IPS-15b (cell line): ENCODE measurements around the gene CCDC18.
"Not testable (repeated sequence)": the region's sequence is repeated elsewhere in the genome, so short reads cannot be mapped to it uniquely, and the experiment has no call there.

Source experiments
- H3K27me3 ChIP-seq: one replicate; pipeline ENCODE4 v1.6.1; 2013; ENCODE audit warnings: low read length; ENCODE audit not compliant: control insufficient read depth, insufficient read depth
- H3K36me3 ChIP-seq: one replicate; pipeline ENCODE4 v1.6.1; 2013; ENCODE audit warnings: low read length; ENCODE audit not compliant: control insufficient read depth, insufficient read depth
- H3K4me1 ChIP-seq: one replicate; pipeline ENCODE4 v1.6.1; 2013; ENCODE audit warnings: mild to moderate bottlenecking, low read length; ENCODE audit not compliant: control insufficient read depth, insufficient read depth
- H3K4me3 ChIP-seq: one replicate; pipeline ENCODE4 v1.5.1; 2013; ENCODE audit warnings: low read depth, low read length
- H3K9ac ChIP-seq: one replicate; pipeline ENCODE4 v1.6.1; 2013; ENCODE audit warnings: low read depth, mild to moderate bottlenecking, low read length
- H3K9me3 ChIP-seq: one replicate; pipeline ENCODE4 v1.6.1; 2013; ENCODE audit warnings: mild to moderate bottlenecking, low read length; ENCODE audit not compliant: control insufficient read depth, insufficient read depth

CCDC18 gene

GRCh38 chr1:93174638-93175037 is 5.9 kb upstream of the CCDC18 start:
- H3K36me3 ChIP-seq, H3K9me3 ChIP-seq, H3K4me3 ChIP-seq, H3K9ac ChIP-seq, H3K27me3 ChIP-seq, H3K4me1 ChIP-seq: not testable (repeated sequence)

GRCh38 chr1:93177991-93178390 is 2.5 kb upstream of the CCDC18 start:
- H3K4me3 ChIP-seq, result peak overlapping the region; percentile 97
- no peak overlapping the region for H3K9ac ChIP-seq
- peaks cover 6% of the 10 kb centered on the region for H3K4me1 ChIP-seq

DNA sequence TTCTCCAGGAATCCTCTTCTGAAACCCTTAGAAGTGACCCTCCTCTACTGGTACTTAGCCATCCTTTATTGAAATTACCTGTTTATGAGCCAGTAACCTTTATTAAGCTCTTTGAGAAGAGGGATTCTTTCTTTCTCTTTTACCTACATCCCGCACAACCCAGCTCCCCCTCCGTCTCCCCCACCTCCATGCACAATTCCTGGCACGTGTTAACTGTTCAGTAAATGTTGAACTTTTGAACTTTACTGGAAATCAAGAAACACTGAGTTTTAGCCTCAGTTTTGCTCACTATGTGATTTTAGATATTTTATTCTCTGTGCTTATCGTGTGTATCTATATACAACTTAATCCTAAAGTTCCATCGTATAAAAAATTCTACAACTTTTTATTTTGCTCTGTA is 2.1 kb upstream of the CCDC18 start:
- Histone ChIP-seq H3K9me3 (no peaks in the 10 kb centered on the region), H3K4me3 (peak overlapping the region; percentile 97), H3K4me1 (peaks cover 6% of the 10 kb centered on the region), H3K27me3 (no peaks in the 10 kb centered on the region), H3K9ac (no peak overlapping the region), H3K36me3 (no peaks in the 10 kb centered on the region)

More at GRCh38 chr1:93177991-93178390, 2.5 kb upstream of the CCDC18 start:
- H3K27me3 ChIP-seq, result no peaks in the 10 kb centered on the region
- H3K36me3 ChIP-seq, result no peaks in the 10 kb centered on the region
- H3K9me3 ChIP-seq, result no peaks in the 10 kb centered on the region

- no peaks in the 10 kb centered on the region for H3K9me3 ChIP-seq
- H3K27me3 ChIP-seq, result no peaks in the 10 kb centered on the region
- peak within 1 kb of the TSS; percentile 74 for H3K9ac ChIP-seq
- H3K36me3 ChIP-seq, result no peaks in the 10 kb centered on the region
- H3K4me1 ChIP-seq, result peaks cover 6% of the 10 kb centered on the region
- H3K4me3 ChIP-seq, result peak within 1 kb of the TSS; percentile 97
Measured at GRCh38 chr1:93179886-93180722, 420 bp upstream of the CCDC18 start, which contains the start of gene TMED5. Gene TMED5 (minus strand): TSS chr1:93180413. CDS start chr1:93180242, 171 bp downstream.

DNA sequence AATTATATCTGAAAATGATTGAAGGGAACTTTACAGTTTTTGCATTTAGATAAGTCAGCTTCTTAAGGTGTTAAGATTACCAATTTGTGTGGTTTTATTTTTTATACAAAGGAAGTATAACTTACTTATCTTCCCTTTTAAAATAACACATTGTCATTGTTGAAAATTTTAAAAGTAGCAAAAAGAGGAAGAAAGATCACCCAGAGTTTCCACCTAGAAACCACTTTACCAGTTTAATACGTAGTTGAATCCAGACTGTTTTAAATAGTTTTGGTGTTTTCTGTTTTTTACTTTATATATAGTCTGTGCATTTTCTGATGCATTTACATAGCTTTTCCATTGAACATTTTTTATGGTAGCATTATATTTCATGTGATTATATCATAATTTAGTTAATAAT is 6.1 kb downstream of the CCDC18 start:
- H3K4me3 ChIP-seq, result no peak overlapping the region
- no peak overlapping the region for H3K9ac ChIP-seq
- no peaks in the 10 kb centered on the region for H3K27me3 ChIP-seq
- H3K36me3 ChIP-seq, result no peaks in the 10 kb centered on the region
- no peaks in the 10 kb centered on the region for H3K9me3 ChIP-seq
- no peaks in the 10 kb centered on the region for H3K4me1 ChIP-seq

DNA sequence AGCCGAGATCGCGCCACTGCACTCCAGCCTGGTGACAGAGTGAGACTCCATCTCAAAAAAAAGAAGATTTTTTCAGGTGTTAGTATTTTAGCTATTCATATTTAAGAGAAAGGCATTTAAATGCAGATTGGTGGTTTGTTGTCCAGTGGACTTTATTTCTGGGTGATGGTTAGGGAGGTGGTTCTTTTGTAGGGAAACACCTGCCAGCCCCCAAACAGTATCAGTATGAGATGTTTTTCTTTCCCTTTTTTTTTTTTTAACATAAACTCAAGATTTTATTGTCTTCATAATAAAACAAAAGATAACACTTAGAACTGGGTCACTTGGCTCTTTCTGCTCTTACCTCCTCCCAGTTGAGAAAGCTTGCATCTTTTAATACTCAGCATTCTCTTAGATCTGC is 9.9 kb downstream of the CCDC18 start:
- Histone ChIP-seq H3K27me3 (no peaks in the 10 kb centered on the region), H3K36me3 (peaks cover 5% of the 10 kb centered on the region), H3K4me1 (no peaks in the 10 kb centered on the region), H3K4me3 (no peak overlapping the region), H3K9ac (no peak overlapping the region), H3K9me3 (no peaks in the 10 kb centered on the region)

DNA sequence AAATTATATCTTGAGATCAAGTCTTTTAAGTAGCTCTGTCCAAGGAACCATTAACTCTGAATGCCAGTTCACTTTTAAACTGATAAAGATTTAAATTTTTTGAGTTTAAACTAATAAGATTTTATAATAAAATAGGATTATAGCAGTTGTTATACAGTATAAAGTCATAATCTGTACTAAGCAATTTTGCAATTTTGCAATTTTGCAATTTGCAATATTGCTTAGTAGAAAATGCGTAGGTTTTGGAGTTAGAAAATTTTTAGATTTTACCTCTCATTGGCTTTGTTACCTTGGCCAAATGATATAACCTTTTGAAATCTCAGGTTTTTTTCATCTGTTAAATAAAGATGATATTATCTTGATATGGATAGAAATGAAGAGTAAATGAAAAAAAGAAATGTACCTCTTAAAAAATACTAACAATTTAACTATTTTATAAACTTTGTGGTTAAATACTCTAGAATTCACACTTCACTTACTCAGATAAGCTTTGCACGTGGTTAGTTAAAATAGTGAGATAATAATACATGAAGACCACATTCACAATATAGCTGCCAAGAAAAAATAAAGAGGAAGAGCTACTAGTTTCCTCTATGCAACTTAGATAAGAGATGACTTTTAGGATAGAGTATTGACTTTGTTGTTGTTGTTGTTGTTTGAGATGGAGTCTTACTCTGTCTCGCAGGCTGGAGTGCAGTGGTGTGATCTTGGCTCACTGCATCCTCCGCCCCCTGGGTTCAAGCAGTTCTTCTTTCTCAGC is 13.9 kb downstream of the CCDC18 start:
- Histone ChIP-seq H3K4me1 (no peaks in the 10 kb centered on the region), H3K36me3 (peaks cover 7% of the 10 kb centered on the region), H3K9me3 (no peaks in the 10 kb centered on the region), H3K27me3 (no peaks in the 10 kb centered on the region), H3K4me3 (no peak overlapping the region), H3K9ac (no peak overlapping the region)

GRCh38 chr1:93196591-93196990 is 16.1 kb downstream of the CCDC18 start:
- Histone ChIP-seq H3K27me3 (no peaks in the 10 kb centered on the region), H3K4me3 (no peak overlapping the region), H3K36me3 (peaks cover 10% of the 10 kb centered on the region), H3K9ac (no peak overlapping the region), H3K9me3 (no peaks in the 10 kb centered on the region), H3K4me1 (no peaks in the 10 kb centered on the region)

- Histone ChIP-seq H3K36me3 (peaks cover 15% of the 10 kb centered on the region), H3K27me3 (no peaks in the 10 kb centered on the region), H3K9me3 (no peaks in the 10 kb centered on the region), H3K4me3 (no peak overlapping the region), H3K9ac (no peak overlapping the region), H3K4me1 (no peaks in the 10 kb centered on the region)
Measured at GRCh38 chr1:93199150-93199549, 18.6 kb downstream of the CCDC18 start.

DNA sequence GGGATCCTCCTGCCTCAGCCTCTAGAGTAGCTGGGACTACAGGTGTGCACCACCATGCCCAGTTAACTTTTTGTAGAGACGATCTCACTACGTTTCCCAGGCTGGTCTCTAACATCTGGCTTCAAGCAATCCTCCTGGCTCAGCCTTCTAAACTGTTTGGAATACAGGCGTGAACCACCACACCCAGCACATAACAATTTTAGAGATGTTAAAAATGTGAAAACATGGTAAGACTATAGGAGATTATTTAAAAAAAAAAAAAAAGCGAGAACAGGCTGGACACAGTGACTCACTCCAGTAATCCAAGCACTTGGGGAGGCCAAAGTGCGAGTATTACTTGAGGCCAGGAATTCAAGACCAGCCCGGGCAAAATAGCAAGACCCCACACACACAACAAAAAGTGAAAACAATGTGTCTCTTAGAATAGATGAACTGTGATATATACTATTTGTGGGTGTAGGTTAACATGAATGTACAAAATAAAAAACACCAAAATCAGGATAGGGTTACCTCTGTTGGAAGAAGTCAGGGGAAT is 19.6 kb downstream of the CCDC18 start:
- H3K4me1 ChIP-seq, result no peaks in the 10 kb centered on the region
- peaks cover 12% of the 10 kb centered on the region for H3K36me3 ChIP-seq
- no peaks in the 10 kb centered on the region for H3K9me3 ChIP-seq
- H3K27me3 ChIP-seq, result no peaks in the 10 kb centered on the region
- no peak overlapping the region for H3K9ac ChIP-seq
- H3K4me3 ChIP-seq, result no peak overlapping the region

GRCh38 chr1:93200714-93201113 is 20.2 kb downstream of the CCDC18 start:
- Histone ChIP-seq H3K36me3 (peaks cover 10% of the 10 kb centered on the region), H3K9me3 (no peaks in the 10 kb centered on the region), H3K9ac (no peak overlapping the region), H3K27me3 (no peaks in the 10 kb centered on the region), H3K4me3 (no peak overlapping the region), H3K4me1 (no peaks in the 10 kb centered on the region)
